Lower lobe of right lung (tissue), 2 donors: ENCODE measurements around the gene CDK15. TPM values are rescaled to one million over a fixed set of nuclear protein-coding genes. Genes with fewer than 3 reads are reported as not detected.
"Not testable (repeated sequence)": the region's sequence is repeated elsewhere in the genome, so short reads cannot be mapped to it uniquely, and the experiment has no call there.

Experiments
- ATAC-seq, 2 donors: fragments of 200-7000 bp; cut with Tn5 transposase; one replicate each; pipeline ENCODE4 v1.9.1; 2020 to 2022; ENCODE audit warnings: mild to moderate bottlenecking in 2 of 2, moderate library complexity in 2 of 2
- DNase-seq: peaks from one replicate; pipeline ENCODE4 v3.0.0-alpha.2; 2020
- H3K27ac ChIP-seq: fragments of 200-600 bp; one replicate; pipeline ENCODE4 v1.8.0; 2022
- H3K27me3 ChIP-seq: fragments of 200-600 bp; one replicate; pipeline ENCODE4 v1.8.0; 2022; ENCODE audit warnings: low read depth
- H3K36me3 ChIP-seq: fragments of 200-600 bp; one replicate; pipeline ENCODE4 v1.8.0; 2022; ENCODE audit warnings: mild to moderate bottlenecking
- H3K4me1 ChIP-seq: fragments of 200-600 bp; one replicate; pipeline ENCODE4 v1.8.0; 2022
- H3K4me3 ChIP-seq: fragments of 200-600 bp; one replicate; pipeline ENCODE4 v1.8.0; 2022; ENCODE audit warnings: mild to moderate bottlenecking
- H3K9me3 ChIP-seq: fragments of 200-600 bp; one replicate; pipeline ENCODE4 v1.8.0; 2022
- CTCF ChIP-seq: fragments of 200-600 bp; IDR thresholded peaks from one replicate; pipeline ENCODE4 v1.8.0; 2022; ENCODE audit warnings: antibody characterized with exemption, mild to moderate bottlenecking
- intact Hi-C: fragments of 100-400 bp; cut with DNase I; formaldehyde crosslinking; loops from one replicate; pipeline ENCODE4 v1.11.0; 2022
- total RNA-seq: library from RNA; stranded (reverse); fragmentation: NEBNext Ultra II Directional; extraction: Animal tissue kit (Norgen Biotek cat#: 25700); gene quantifications from one replicate; pipeline ENCODE4 v1.2.1, GENCODE V29; 2021
- donor health status: DM: no; HTN: yes; CAD: no; lungs with severe emphysema.

CDK15 gene
- total RNA-seq, 1 donor from 2014 or later = 4.5 TPM

- Histone ChIP-seq H3K27ac (no peak overlapping the region), H3K36me3 (no peaks in the 10 kb centered on the region), H3K27me3 (no peaks in the 10 kb centered on the region), H3K4me3 (no peak overlapping the region), H3K4me1 (no peaks in the 10 kb centered on the region), H3K9me3 (no peaks in the 10 kb centered on the region)
- intact Hi-C loops = no loop called here
- ATAC-seq (no peak), DNase-seq (no peak)
- no peak for TF ChIP-seq CTCF
These were observed 34.4 kb downstream of the CDK15 start for GRCh38 chr2:201840726-201841125.

- DNase-seq (no peak), ATAC-seq (no peak)
- TF ChIP-seq CTCF = no peak
- Histone ChIP-seq H3K4me3 (no peak overlapping the region), H3K27me3 (no peaks in the 10 kb centered on the region), H3K4me1 (no peaks in the 10 kb centered on the region), H3K9me3 (no peaks in the 10 kb centered on the region), H3K36me3 (no peaks in the 10 kb centered on the region), H3K27ac (no peak overlapping the region)
- intact Hi-C loops = no loop called here
These were observed 36.0 kb downstream of the CDK15 start for GRCh38 chr2:201842131-201842860.

- H3K27me3 ChIP-seq, intact Hi-C loops, H3K9me3 ChIP-seq, ATAC-seq, H3K27ac ChIP-seq, H3K4me3 ChIP-seq, H3K4me1 ChIP-seq, H3K36me3 ChIP-seq, DNase-seq: not testable (repeated sequence)
These were observed 38.6 kb downstream of the CDK15 start for GRCh38 chr2:201844922-201845321.

GRCh38 chr2:201847481-201847880 is 41.1 kb downstream of the CDK15 start:
- Histone ChIP-seq H3K27me3 (no peaks in the 10 kb centered on the region), H3K4me3 (no peak overlapping the region), H3K4me1 (no peaks in the 10 kb centered on the region), H3K27ac (no peak overlapping the region), H3K9me3 (no peaks in the 10 kb centered on the region), H3K36me3 (no peaks in the 10 kb centered on the region)
- DNase-seq = no peak
- ATAC-seq = no peak
- no peak for TF ChIP-seq CTCF
- intact Hi-C loops = no loop called here

GRCh38 chr2:201852462-201852861 is 46.1 kb downstream of the CDK15 start:
- Histone ChIP-seq H3K4me1 (no peaks in the 10 kb centered on the region), H3K9me3 (no peaks in the 10 kb centered on the region), H3K27me3 (peaks cover 3% of the 10 kb centered on the region), H3K4me3 (no peak overlapping the region), H3K36me3 (no peaks in the 10 kb centered on the region), H3K27ac (no peak overlapping the region)
- intact Hi-C loops = no loop called here
- TF ChIP-seq CTCF = no peak
- no peak for ATAC-seq
- DNase-seq = no peak

GRCh38 chr2:201852878-201853415 is 46.6 kb downstream of the CDK15 start:
- Histone ChIP-seq H3K4me3 (no peak overlapping the region), H3K27ac (no peak overlapping the region), H3K27me3 (peaks cover 7% of the 10 kb centered on the region), H3K36me3 (no peaks in the 10 kb centered on the region), H3K4me1 (no peaks in the 10 kb centered on the region), H3K9me3 (no peaks in the 10 kb centered on the region)
- intact Hi-C loops = no loop called here
- DNase-seq (no peak), ATAC-seq (no peak)
- TF ChIP-seq CTCF = no peak
